Mucosa of rectum (tissue), 2 donors: Measurements from ENCODE around the gene ANKRD49.
A peak's percentile ranks its signal among the peaks of the same experiment; 100 is the strongest.

Source experiments
- H3K27ac ChIP-seq, 2 donors: one replicate each; pipeline ENCODE4 v1.7.0; 2013; ENCODE audit warnings: inconsistent platforms in 2 of 2, low read depth in 2 of 2, low read length in 2 of 2
- H3K27me3 ChIP-seq, 2 donors: one replicate each; pipeline ENCODE4 v1.7.0; 2013; ENCODE audit warnings: low read length in 2 of 2; ENCODE audit not compliant: control insufficient read depth in 2 of 2, insufficient read depth in 2 of 2
- H3K36me3 ChIP-seq, 2 donors: one replicate each; pipeline ENCODE4 v1.7.0; 2013; ENCODE audit warnings: low read length in 2 of 2; ENCODE audit not compliant: control insufficient read depth in 2 of 2, insufficient read depth in 2 of 2
- H3K4me1 ChIP-seq, 2 donors: one replicate each; pipeline ENCODE4 v1.7.0; 2013; ENCODE audit warnings: low read length in 2 of 2, mild to moderate bottlenecking in 1 of 2; ENCODE audit not compliant: control insufficient read depth in 2 of 2, insufficient read depth in 2 of 2
- H3K4me3 ChIP-seq, 2 donors: one replicate each; pipeline ENCODE4 v1.7.0; 2013; ENCODE audit warnings: low read length in 2 of 2
- H3K9ac ChIP-seq, 2 donors: one replicate each; pipeline ENCODE4 v1.7.0; 2013; ENCODE audit warnings: low read length in 2 of 2, low read depth in 1 of 2, mild to moderate bottlenecking in 1 of 2
- H3K9me3 ChIP-seq, 2 donors: one replicate each; pipeline ENCODE4 v1.7.0; 2013; ENCODE audit warnings: low read length in 2 of 2; ENCODE audit not compliant: control insufficient read depth in 2 of 2
- donor health status: healthy.
- donor health status: Normal muscosa, but diverticular disease.

The ANKRD49 gene

GRCh38 chr11:94524341-94524740 is 30.6 kb downstream of the ANKRD49 start:
- Histone ChIP-seq H3K9ac (no peak overlapping the region), H3K27me3 (no peaks in the 10 kb centered on the region), H3K4me1 (peaks cover 0 to 4% of the 10 kb centered on the region in 2 donors)

DNA sequence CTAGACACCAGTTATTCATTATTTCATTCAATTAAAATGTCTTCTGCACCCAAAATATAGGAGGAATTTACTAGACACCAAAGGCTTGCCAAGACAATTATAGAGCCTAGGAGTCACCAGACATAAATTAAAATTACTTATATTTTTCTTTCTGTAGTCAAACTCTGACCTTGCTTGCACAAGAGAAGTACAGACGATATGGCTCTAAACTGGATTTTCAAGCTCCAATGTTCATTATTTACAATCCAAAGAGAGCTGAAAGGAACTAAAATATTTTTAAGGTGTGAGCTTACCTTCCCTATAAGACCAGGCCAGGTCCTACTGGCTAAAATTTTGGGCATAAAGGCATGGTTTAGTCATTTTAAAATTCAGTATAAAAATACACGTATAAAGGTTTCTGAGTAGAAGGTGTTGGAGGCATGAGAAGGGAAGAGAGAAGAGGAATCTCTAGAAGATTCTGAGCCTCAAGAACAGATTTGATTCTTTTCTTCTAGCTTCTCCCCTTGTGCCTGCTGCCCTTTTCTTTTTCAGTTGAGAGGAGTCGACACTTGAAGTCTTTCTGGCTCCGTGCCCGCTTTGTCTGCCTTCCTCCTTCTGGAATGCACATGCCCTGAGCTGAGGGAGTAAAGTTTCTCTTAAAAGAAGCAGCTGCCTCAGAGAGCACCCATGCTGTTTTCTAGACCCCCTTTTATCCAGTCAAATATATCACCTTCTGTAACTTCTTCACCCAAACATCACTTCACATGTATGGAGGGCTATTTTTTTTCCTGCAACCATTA is 32.0 kb downstream of the ANKRD49 start:
- Histone ChIP-seq H3K27ac (no peak overlapping the region), H3K27me3 (no peaks in the 10 kb centered on the region), H3K4me1 (no peaks in the 10 kb centered on the region), H3K4me3 (no peak overlapping the region), H3K9ac (no peak overlapping the region), H3K9me3 (no peaks in the 10 kb centered on the region), H3K36me3 (no peaks in the 10 kb centered on the region)

More at GRCh38 chr11:94524341-94524740, 30.6 kb downstream of the ANKRD49 start:
- no peak overlapping the region for H3K4me3 ChIP-seq
- H3K36me3 ChIP-seq, result no peaks in the 10 kb centered on the region
- H3K9me3 ChIP-seq, result no peaks in the 10 kb centered on the region
- no peak overlapping the region for H3K27ac ChIP-seq

DNA sequence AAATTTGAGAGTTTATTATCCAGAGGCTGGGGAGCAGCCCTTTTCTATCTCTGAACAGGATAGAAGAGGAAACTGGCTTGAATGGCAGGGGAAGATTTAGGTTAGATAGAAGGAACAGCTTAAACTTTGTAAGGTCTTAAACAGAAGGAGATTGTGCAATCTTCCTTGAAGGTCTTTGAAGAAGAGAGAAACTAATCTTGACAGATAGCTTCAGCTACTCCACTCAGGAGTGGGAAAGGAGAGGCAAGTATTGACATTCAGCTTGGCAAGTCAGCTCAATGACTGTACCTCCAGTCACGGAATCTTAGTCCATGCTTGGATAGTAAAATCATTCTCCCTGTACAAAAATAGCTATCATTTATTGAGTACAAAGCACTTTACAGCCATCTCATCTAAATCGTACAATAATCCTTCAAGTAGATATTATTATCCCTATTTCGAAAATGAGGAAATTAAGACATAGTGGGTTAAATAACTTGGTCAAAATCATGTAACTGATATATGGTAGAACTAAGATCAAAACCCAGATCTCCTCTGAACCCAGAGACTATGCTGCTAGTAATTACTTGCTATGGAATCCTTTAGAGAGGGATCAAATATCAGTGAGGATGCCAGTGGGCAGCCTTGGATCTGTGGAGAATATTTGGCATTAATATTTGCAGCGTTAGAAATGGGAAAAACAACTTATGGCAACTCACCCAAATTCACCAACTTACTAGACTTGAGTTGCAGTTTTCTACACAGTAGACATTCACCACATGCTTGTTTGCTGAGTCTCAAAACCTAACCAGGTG is 33.1 kb downstream of the ANKRD49 start:
- H3K27ac ChIP-seq, result no peak overlapping the region
- no peaks in the 10 kb centered on the region for H3K27me3 ChIP-seq
- H3K9me3 ChIP-seq, result no peaks in the 10 kb centered on the region
- no peaks in the 10 kb centered on the region for H3K36me3 ChIP-seq
- H3K9ac ChIP-seq, result no peak overlapping the region
- no peak overlapping the region for H3K4me3 ChIP-seq
- no peaks in the 10 kb centered on the region for H3K4me1 ChIP-seq

GRCh38 chr11:94528551-94528950 is 34.8 kb downstream of the ANKRD49 start:
- Histone ChIP-seq H3K9me3 (no peaks in the 10 kb centered on the region), H3K27ac (no peak overlapping the region), H3K36me3 (no peaks in the 10 kb centered on the region), H3K27me3 (no peaks in the 10 kb centered on the region), H3K4me1 (no peaks in the 10 kb centered on the region), H3K9ac (no peak overlapping the region), H3K4me3 (no peak overlapping the region)

DNA sequence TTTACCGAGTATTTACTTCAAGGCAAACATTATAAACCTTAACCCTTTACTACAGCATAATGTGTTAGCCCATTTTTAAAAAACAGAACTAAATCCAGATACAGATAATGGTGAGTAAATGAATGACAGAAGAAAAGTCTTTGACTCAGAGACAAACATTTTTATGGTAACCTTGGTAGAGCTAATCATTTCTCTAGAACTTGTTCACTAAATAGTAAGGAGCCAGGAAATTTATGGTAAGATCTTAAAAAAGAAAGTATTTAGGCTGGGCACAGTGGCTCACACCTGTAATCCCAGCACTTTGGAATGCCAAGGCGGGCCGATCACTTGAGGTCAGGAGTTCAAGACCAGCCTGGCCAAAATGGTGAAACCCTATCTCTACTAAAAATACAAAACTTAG is 38.4 kb downstream of the ANKRD49 start:
- no peak overlapping the region for H3K27ac ChIP-seq
- H3K36me3 ChIP-seq, result no peaks in the 10 kb centered on the region
- H3K4me1 ChIP-seq, result peaks cover 0 to 13% of the 10 kb centered on the region in 2 donors
- H3K9me3 ChIP-seq, result no peaks in the 10 kb centered on the region
- H3K4me3 ChIP-seq, result no peak overlapping the region
- H3K27me3 ChIP-seq, result no peaks in the 10 kb centered on the region
- no peak overlapping the region for H3K9ac ChIP-seq

DNA sequence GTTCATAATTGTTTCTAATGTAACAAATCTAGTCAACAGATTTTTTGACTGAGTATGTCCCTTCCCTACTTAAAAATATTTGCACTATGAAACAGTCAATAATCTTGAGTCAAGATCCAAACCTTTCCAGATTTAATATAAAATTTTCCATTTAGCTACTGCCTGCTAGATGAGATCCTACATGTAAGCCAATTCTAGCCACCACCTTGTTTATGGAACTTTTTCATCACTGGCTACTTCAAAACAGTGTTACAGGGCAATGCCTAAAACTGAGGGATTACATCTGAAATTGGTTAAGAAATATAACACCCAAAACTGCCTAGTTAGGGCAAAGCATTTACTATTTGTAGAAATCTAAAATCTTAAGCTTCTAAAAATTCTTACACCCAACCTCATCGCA is 39.4 kb downstream of the ANKRD49 start:
- H3K4me1 ChIP-seq, result peaks cover 0 to 20% of the 10 kb centered on the region in 2 donors
- H3K36me3 ChIP-seq, result no peaks in the 10 kb centered on the region
- H3K27ac ChIP-seq, result no peak overlapping the region
- no peak overlapping the region for H3K9ac ChIP-seq
- H3K4me3 ChIP-seq, result no peak overlapping the region
- no peaks in the 10 kb centered on the region for H3K27me3 ChIP-seq
- no peaks in the 10 kb centered on the region for H3K9me3 ChIP-seq

DNA sequence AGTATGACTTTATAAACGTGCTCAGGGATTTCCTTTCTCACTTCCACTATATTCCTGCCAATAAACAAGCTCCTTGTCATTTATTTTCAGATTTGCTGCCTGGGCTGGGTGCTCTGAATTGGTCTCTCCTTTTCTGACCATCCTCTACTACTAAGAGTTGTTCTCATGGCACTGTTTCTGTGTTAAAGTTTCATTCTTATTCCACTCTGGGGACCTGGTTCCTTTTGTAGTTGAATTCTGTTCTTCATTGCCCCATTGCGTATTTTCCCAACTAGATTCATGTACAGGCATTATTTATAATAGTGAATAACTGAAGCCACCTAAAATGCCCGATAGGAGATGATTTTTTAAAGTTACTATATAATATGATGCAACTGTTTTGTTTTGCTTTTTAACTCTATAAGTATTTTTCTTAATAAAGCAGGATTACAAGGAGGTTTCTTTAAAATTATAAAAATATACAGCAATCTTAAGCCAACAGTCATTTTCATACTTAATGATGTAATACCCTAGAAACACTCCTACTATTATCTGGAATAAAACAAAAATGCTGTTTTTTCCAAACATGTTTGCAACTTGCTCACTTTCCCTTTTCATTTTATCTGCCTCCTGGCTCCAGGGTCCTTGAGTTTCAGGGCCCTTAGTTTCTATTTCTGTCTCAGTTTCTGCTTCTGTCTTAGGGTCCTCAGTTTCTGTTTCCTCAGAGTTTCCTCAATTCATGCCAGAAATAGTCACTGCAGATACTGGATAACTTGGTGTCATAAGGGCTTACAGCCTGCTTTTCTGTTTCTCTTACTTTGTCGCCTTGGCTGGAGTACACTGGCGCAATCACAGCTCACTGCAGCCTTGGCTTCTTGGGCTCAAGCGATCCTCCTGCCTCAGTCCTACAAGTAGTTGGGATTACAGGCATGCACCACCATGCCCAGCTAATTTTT is 40.2 kb downstream of the ANKRD49 start:
- no peak overlapping the region for H3K27ac ChIP-seq
- no peak overlapping the region for H3K9ac ChIP-seq
- peaks cover 5 to 24% of the 10 kb centered on the region in 2 donors for H3K4me1 ChIP-seq
- no peaks in the 10 kb centered on the region for H3K9me3 ChIP-seq
- H3K4me3 ChIP-seq, result no peak overlapping the region
- H3K36me3 ChIP-seq, result no peaks in the 10 kb centered on the region
- no peaks in the 10 kb centered on the region for H3K27me3 ChIP-seq

DNA sequence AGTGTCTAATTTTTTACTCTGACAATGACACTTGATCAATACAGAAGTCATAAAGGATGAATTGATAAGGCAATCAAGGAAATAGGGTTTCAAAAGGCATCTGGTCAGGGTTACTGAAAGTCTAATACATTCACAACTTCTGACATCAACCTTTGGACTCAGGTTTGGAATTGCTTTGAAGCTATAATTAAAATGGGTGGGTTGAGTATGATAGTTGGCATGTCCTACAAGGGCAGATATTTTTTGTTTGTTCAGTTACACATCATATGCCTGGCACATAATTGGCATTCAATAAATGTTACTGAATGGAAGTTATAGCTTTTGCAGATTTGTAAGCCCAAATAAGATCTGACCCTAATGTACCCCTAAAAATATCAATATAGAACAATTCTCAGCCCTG is 42.6 kb downstream of the ANKRD49 start:
- peaks cover 10 to 42% of the 10 kb centered on the region in 2 donors for H3K4me1 ChIP-seq
- H3K4me3 ChIP-seq, result peak overlapping the region in 1 of 2 donors; percentile 48
- H3K36me3 ChIP-seq, result no peaks in the 10 kb centered on the region
- no peaks in the 10 kb centered on the region for H3K9me3 ChIP-seq
- H3K9ac ChIP-seq, result no peak overlapping the region
- H3K27me3 ChIP-seq, result no peaks in the 10 kb centered on the region
- H3K27ac ChIP-seq, result peak overlapping the region; percentile 52 to 71

- H3K9ac ChIP-seq, result peak overlapping the region in 1 of 2 donors; percentile 23
- H3K36me3 ChIP-seq, result no peaks in the 10 kb centered on the region
- no peaks in the 10 kb centered on the region for H3K9me3 ChIP-seq
- H3K4me1 ChIP-seq, result peaks cover 12 to 42% of the 10 kb centered on the region in 2 donors
- peak overlapping the region in 1 of 2 donors; percentile 48 for H3K4me3 ChIP-seq
- H3K27ac ChIP-seq, result peak overlapping the region; percentile 71
- H3K27me3 ChIP-seq, result no peaks in the 10 kb centered on the region
Observed at GRCh38 chr11:94537031-94537600, 43.3 kb downstream of the ANKRD49 start.
